K562 (cell line): ENCODE data around the gene PALMD. TPM values are rescaled to one million over a fixed set of nuclear protein-coding genes. Genes with fewer than 3 reads are reported as not detected.
A peak's percentile ranks its signal among the peaks of the same experiment; 100 is the strongest.

Experiments
- ATAC-seq: fragments of 200-7000 bp; cut with Tn5 transposase; 3 replicates; pipeline ENCODE4 v1.9.1; 2020; ENCODE audit warnings: moderate library complexity
- BruUV-seq: library from RNA; stranded (reverse); fragments of 400-500 nt; replicated peaks from 2 replicates; lab custom pipeline; 2021; lab: Mats Ljungman, UMichigan
- CTCF ChIA-PET: fragments of 300-600 bp; formaldehyde crosslinking; extraction: SDS; loops from one replicate; lab custom pipeline; 2021; ENCODE audit warnings: low intra/inter-chr PET ratio; lab: Yijun Ruan, JAX
- POLR2A ChIA-PET: fragments of 300-600, 350-650 bp; sonication (Branson Sonifier 250); formaldehyde crosslinking; extraction: SDS; loops from one replicate; lab custom pipeline; 2021; ENCODE audit warnings: antibody characterized with exemption, inconsistent platforms; lab: Yijun Ruan, JAX
- DNase-seq, 4 experiments: peaks; one replicate each; pipeline versions ENCODE4 v3.0.0 to v3.0.0-alpha.2; 2011 to 2018; ENCODE audit warnings: low spot score in 3 of 4, mixed read lengths in 3 of 4; ENCODE audit errors: extremely low read depth in 1 of 4
- FAIRE-seq: peaks from 2 replicates; lab custom pipeline; 2011; peaks lifted over from hg19 to GRCh38; lab: Jason Lieb, UNC
- H2AFZ ChIP-seq: 2 replicates; pipeline ENCODE4 v1.6.0; 2011; ENCODE audit warnings: low read depth, low read length, control low read depth, inconsistent platforms
- H3K27ac ChIP-seq: fragments of 200-600 bp; 3 replicates; pipeline ENCODE4 v1.8.0; 2011; ENCODE audit warnings: low read depth, mild to moderate bottlenecking, control low read depth, inconsistent platforms, low read length, moderate library complexity, mixed read lengths; ENCODE audit errors: extremely low read depth
- H3K27me3 ChIP-seq, 2 experiments: fragments of 300-600 bp in 1 of 2; 2 replicates in 1 of 2; 3 replicates in 1 of 2; pipeline versions ENCODE4 v1.6.0 to v1.8.0; 2011; ENCODE audit warnings: inconsistent platforms in 2 of 2, low read length in 2 of 2, mild to moderate bottlenecking in 1 of 2, mixed read lengths in 1 of 2, moderate library complexity in 1 of 2; ENCODE audit not compliant: control insufficient read depth in 2 of 2, insufficient read depth in 2 of 2
- H3K36me3 ChIP-seq: fragments of 300-600 bp; 3 replicates; pipeline ENCODE4 v1.8.0; 2011; ENCODE audit warnings: mild to moderate bottlenecking, low read length, inconsistent platforms; ENCODE audit not compliant: control insufficient read depth, insufficient read depth
- H3K4me1 ChIP-seq, 2 experiments: fragments of 200-600 bp in 1 of 2; replicated peaks in 1 of 2; 2 replicates in 1 of 2; 3 replicates in 1 of 2; pipeline versions ENCODE4 v1.5.1 to v1.8.0; 2011; ENCODE audit warnings: inconsistent platforms in 2 of 2, low read length in 2 of 2, mild to moderate bottlenecking in 1 of 2, mixed read lengths in 1 of 2, moderate library complexity in 1 of 2; ENCODE audit not compliant: control insufficient read depth in 2 of 2, insufficient read depth in 2 of 2
- H3K4me2 ChIP-seq: 2 replicates; pipeline ENCODE4 v1.6.1; 2011; ENCODE audit warnings: low read length, control low read depth, inconsistent platforms, mixed read lengths; ENCODE audit not compliant: insufficient read depth
- H3K4me3 ChIP-seq: fragments of 200-600 bp; sonication (generic), shearing (Covaris generic); 2 replicates; pipeline ENCODE4 v1.5.1; 2016; ENCODE audit warnings: control low read depth, inconsistent platforms
- H3K79me2 ChIP-seq: fragments of 200-600 bp; 3 replicates; pipeline ENCODE4 v1.8.0; 2011; ENCODE audit warnings: low read length, inconsistent platforms; ENCODE audit not compliant: control insufficient read depth, insufficient read depth
- H3K9ac ChIP-seq, 2 experiments: 2 replicates each; pipeline versions ENCODE4 v1.6.0 to v1.6.1; 2011; ENCODE audit warnings: low read depth in 2 of 2, low read length in 2 of 2, control low read depth in 1 of 2, inconsistent platforms in 1 of 2, mild to moderate bottlenecking in 1 of 2, mixed read lengths in 1 of 2; ENCODE audit not compliant: insufficient read depth in 1 of 2
- H3K9me1 ChIP-seq: one replicate; pipeline ENCODE4 v1.6.0; 2011; ENCODE audit warnings: inconsistent platforms, mild to moderate bottlenecking, low read length, moderate library complexity; ENCODE audit not compliant: control insufficient read depth, insufficient read depth
- H3K9me3 ChIP-seq: replicated peaks from 2 replicates; pipeline ENCODE4 v1.5.1; 2011; ENCODE audit warnings: low read depth, low read length, inconsistent platforms; ENCODE audit not compliant: control insufficient read depth, insufficient read depth
- H4K20me1 ChIP-seq: replicated peaks from 2 replicates; pipeline ENCODE4 v1.6.1; 2011; ENCODE audit warnings: low read length, inconsistent platforms, mixed read lengths; ENCODE audit not compliant: control insufficient read depth, insufficient read depth
- CREM ChIP-seq: IDR thresholded peaks from 2 replicates; pipeline ENCODE4 v1.6.1; 2014; ENCODE audit warnings: antibody characterized with exemption, low read depth
- ILK ChIP-seq: fragments of 450-650 bp; IDR thresholded peaks from 2 replicates; pipeline ENCODE4 v1.6.1; 2016; ENCODE audit warnings: missing genetic modification characterization, low read depth, mild to moderate bottlenecking, missing compliant biosample characterization, moderate library complexity, borderline replicate concordance
- KAT8 ChIP-seq: fragments of 450-650 bp; IDR thresholded peaks from 2 replicates; pipeline ENCODE4 v1.6.1; 2016; ENCODE audit warnings: low read depth, mild to moderate bottlenecking
- MYNN ChIP-seq, 2 experiments: sonication (generic); formaldehyde crosslinking in 1 of 2; IDR thresholded peaks; 2 replicates each; pipeline versions ENCODE4 v1.5.0 to v1.6.1; 2016 to 2020; ENCODE audit warnings: antibody characterized with exemption in 1 of 2, missing genetic modification reagents in 1 of 2
- SMARCA5 ChIP-seq: fragments of 450-650 bp; IDR thresholded peaks from 2 replicates; pipeline ENCODE4 v1.6.1; 2016
- ZNF24 ChIP-seq: fragments of 450-650 bp; IDR thresholded peaks from 2 replicates; pipeline ENCODE4 v1.6.1; 2016
- WGBS: fragments of 100-300 bp; shearing (Covaris generic); methylation state at CpG from one replicate; pipeline ENCODE4 v1.1.6; 2016; ENCODE audit warnings: low coverage, mixed read lengths; ENCODE audit not compliant: insufficient coverage; ENCODE audit errors: missing lambda C conversion rate; 5-methylcytosine and 5-hydroxymethylcytosine counted together
- in situ Hi-C: fragments of 300-500 bp; cut with MboI; formaldehyde crosslinking; loops from 4 replicates; pipeline ENCODE4 v1.15.0; 2018; ENCODE audit warnings: inconsistent platforms, mixed read lengths
- intact Hi-C: fragments of 100-400 bp; cut with micrococcal nuclease; formaldehyde crosslinking; loops from 2 replicates; pipeline ENCODE4 v1.14.2; 2022
- polyA plus RNA-seq, 8 experiments: library from polyadenylated mRNA; depleted of rRNA in 4 of 8; stranded (reverse) in 5 of 8; unstranded in 3 of 8; fragments of >200 nt; fragmentation: Nextera tagmentation in 2 of 8; fragmentation: Illumina TruSeq in 1 of 8; extraction: Ambion mirVana in 2 of 8; extraction: Trizol in 1 of 8; gene quantifications; 2 replicates each; pipeline versions ENCODE4 v1.2.1 to v1.2.3, GENCODE V29; 2011 to 2014; ENCODE audit warnings: inconsistent platforms in 1 of 8, missing spikeins in 1 of 8
- total RNA-seq, 7 experiments: library from RNA; depleted of rRNA in 6 of 7; stranded (reverse); fragments of >200 nt in 6 of 7; fragmentation: Illumina TruSeq in 2 of 7; extraction: Trizol in 2 of 7; gene quantifications; 2 replicates each; pipeline versions ENCODE4 v1.2.1 to v1.2.3, GENCODE V29; 2011 to 2021; ENCODE audit warnings: low replicate concordance in 1 of 7
- TF ChIP-seq, protein P1 (sequence below), 2 experiments: fragments of 450-650 bp in 1 of 2; sonication (generic) in 1 of 2; formaldehyde crosslinking in 1 of 2; IDR thresholded peaks in 1 of 2; conservative IDR thresholded peaks in 1 of 2; 2 replicates each; pipeline versions ENCODE4 v1.6.1 to v1.8.1; 2016 to 2023; ENCODE audit warnings: mild to moderate bottlenecking in 2 of 2, moderate library complexity in 2 of 2, inconsistent platforms in 1 of 2, missing genetic modification reagents in 1 of 2

The PALMD gene
- total and polyA plus RNA-seq, 9 of the 15 experiments (the other 6 are each of a cell fraction or from before 2014, with no cell fraction given), result 2.7 to 13.5 (median 5.4) TPM

DNA sequence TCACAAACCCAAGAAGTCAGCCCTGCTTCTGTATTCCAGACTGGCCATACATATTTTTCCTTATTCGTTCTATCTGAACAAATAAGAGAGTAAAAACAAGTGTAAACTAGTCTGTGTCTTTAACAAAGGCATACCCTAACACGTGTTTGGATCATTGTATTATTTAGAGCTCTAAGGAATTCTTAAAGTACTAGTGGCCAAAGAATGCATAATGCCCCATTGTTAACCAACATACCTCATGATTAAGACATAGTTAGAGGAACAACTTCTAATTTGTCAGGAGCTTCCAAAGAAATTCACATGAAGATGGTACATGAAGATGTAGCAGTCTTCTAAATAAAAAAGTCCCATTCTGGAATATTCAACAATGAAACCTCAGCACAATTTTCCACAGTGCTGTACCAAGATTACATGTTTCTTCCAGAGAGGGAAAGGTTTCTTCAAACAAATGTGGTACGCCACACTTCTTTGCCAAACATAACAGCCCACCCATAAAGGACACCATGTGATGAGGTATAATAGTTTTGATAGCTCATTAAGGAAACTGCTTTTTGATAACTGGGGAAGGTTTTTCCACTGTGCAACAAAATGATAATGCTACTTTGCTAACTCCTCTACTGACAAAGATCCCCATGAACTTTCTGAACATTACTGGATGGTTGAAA lies 5.0 kb downstream of the PALMD start (continued):
- TF ChIP-seq MYNN (IDR thresholded peaks at IDR 0.05) (no peak), MYNN (CRISPR knock-in tag; IDR thresholded peaks at IDR 0.05) (no peak), SMARCA5 (no peak), CREM (no peak), ILK (tag) (no peak), KAT8 (no peak)

DNA sequence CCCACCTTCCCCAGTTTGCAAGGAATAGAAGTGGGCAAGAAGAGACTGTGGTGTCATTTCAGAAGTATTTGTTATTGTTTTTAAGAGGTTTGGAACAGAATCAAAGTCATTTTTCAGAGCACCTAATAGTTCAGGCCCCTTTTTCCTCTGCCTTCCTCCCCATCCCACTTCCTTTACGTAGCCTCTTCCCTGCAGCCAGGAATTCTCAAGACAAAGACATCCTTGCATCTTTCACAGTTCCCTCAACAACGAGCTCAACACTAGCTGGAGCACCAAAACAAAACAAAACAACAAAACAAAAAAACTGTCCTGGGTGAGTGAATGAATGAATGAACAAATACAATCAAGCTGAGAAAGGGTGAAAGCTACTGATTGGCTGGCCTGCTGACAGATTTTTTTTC lies 7.0 kb downstream of the PALMD start:
- Histone ChIP-seq H3K79me2 (no peaks in the 10 kb centered on the region), H3K4me2 (no peak overlapping the region), H3K4me1 (peaks cover 0 to 4% of the 10 kb centered on the region in 2 experiments; a peak in 1 of 5 replicates), H3K36me3 (no peaks in the 10 kb centered on the region), H3K27me3 (no peaks in the 10 kb centered on the region), H3K9me1 (no peaks in the 10 kb centered on the region), H2AFZ (no peak overlapping the region), H3K9me3 (no peaks in the 10 kb centered on the region), H4K20me1 (no peaks in the 10 kb centered on the region), H3K27ac (no peak overlapping the region), H3K9ac (no peak overlapping the region), H3K4me3 (no peak overlapping the region)
- ChIA-PET CTCF (no interaction called here), POLR2A (no interaction called here)
- FAIRE-seq (no peak), DNase-seq (no peak), ATAC-seq (no peak)
- BruUV-seq, result no TSS peak
- intact Hi-C loops (no loop called here), in situ Hi-C loops (no loop called here)
- WGBS, result 58% methylated on average over 2 of the region's 2 CpGs
- TF ChIP-seq, protein P1, sequence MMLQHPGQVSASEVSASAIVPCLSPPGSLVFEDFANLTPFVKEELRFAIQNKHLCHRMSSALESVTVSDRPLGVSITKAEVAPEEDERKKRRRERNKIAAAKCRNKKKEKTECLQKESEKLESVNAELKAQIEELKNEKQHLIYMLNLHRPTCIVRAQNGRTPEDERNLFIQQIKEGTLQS (IDR thresholded peaks at IDR 0.05), result no peak
- TF ChIP-seq, protein P1 (CRISPR knock-in tag; conservative IDR thresholded peaks at IDR 0.05), result no peak
- 0 out of 2 replicates have a peak, but pooled peaks have one; percentile 46 for TF ChIP-seq ZNF24
